Measurements from ENCODE around the gene GRID1. TPM values are rescaled to one million over a fixed set of nuclear protein-coding genes. Genes with fewer than 3 reads are reported as not detected.

GRID1 gene
- total and polyA plus RNA-seq, 11 donors = 0.69 to 3.4 (median 1.6) TPM

GRCh38 chr10:85992324-85992723 lies 374.3 kb downstream of the GRID1 start:
- DNase-seq (no peak), ATAC-seq (no peak)
- 42 to 63% (median 56%) methylated on average over 1 of the region's 1 CpG for WGBS, 4 donors
- intact Hi-C loops (cut with DNase I) = loop anchor here in 5 of 10 donors (5.0 to 10.0 kb wide), 4 partner anchors 80 to 382 kb away; partner anchors contain the start of gene GRID1 (in 2 of the 5)
- Histone ChIP-seq H3K36me3 (no peaks in the 10 kb centered on the region), H3K4me1 (no peaks in the 10 kb centered on the region), H3K4me3 (no peak overlapping the region), H3K27ac (no peak overlapping the region), H3K9me3 (peaks cover 0 to 10% (median 0%) of the 10 kb centered on the region in 12 donors), H3K27me3 (peaks cover 0 to 7% (median 0%) of the 10 kb centered on the region in 9 donors)
- TF ChIP-seq POLR2A (IDR thresholded peaks at IDR 0.05) = no peak
- TF ChIP-seq, protein P1, sequence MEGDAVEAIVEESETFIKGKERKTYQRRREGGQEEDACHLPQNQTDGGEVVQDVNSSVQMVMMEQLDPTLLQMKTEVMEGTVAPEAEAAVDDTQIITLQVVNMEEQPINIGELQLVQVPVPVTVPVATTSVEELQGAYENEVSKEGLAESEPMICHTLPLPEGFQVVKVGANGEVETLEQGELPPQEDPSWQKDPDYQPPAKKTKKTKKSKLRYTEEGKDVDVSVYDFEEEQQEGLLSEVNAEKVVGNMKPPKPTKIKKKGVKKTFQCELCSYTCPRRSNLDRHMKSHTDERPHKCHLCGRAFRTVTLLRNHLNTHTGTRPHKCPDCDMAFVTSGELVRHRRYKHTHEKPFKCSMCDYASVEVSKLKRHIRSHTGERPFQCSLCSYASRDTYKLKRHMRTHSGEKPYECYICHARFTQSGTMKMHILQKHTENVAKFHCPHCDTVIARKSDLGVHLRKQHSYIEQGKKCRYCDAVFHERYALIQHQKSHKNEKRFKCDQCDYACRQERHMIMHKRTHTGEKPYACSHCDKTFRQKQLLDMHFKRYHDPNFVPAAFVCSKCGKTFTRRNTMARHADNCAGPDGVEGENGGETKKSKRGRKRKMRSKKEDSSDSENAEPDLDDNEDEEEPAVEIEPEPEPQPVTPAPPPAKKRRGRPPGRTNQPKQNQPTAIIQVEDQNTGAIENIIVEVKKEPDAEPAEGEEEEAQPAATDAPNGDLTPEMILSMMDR (IDR thresholded peaks at IDR 0.05) = no peak

- Histone ChIP-seq H3K4me1 (no peaks in the 10 kb centered on the region), H3K36me3 (no peaks in the 10 kb centered on the region), H3K27ac (no peak overlapping the region), H3K27me3 (peaks cover 0 to 7% (median 0%) of the 10 kb centered on the region in 9 donors), H3K9me3 (no peaks in the 10 kb centered on the region), H3K4me3 (no peak overlapping the region)
- intact Hi-C loops (cut with DNase I) = no loop called here
- TF ChIP-seq, protein P1 (IDR thresholded peaks at IDR 0.05) = no peak
- no peak for TF ChIP-seq POLR2A (IDR thresholded peaks at IDR 0.05)
- 73 to 100% (median 88%) methylated on average over 1 of the region's 1 CpG; no CpG with 5 or more reads in 1 of the 4 donors for WGBS, 4 donors
- DNase-seq (no peak), ATAC-seq (no peak)
Observed at GRCh38 chr10:85986777-85987176, 379.8 kb downstream of the GRID1 start.

DNA sequence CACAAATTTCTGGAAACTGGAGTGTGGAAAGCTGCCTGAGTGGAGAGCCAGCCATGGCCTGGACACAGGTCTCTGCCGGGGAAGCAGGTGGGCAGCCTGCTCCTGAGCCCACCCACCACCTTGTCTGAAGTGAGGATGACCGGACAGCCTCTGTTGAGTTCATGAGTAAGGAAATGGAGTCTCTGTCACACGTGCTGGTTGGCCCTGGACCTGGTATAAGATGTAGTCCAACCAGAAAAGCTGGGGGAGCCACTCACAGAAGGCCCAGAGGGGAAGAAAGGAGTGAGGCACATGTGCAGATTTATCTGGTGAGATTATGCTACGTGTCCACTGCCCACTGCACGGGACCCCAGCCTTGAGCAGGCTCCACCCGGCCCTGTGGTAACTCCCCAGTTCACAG lies 383.5 kb downstream of the GRID1 start:
- no peaks in the 10 kb centered on the region for H3K9me3 ChIP-seq
- DNase-seq (no peak), ATAC-seq (no peak)
- TF ChIP-seq POLR2A (IDR thresholded peaks at IDR 0.05) = no peak
- TF ChIP-seq, protein P1 (IDR thresholded peaks at IDR 0.05) = no peak
- H3K36me3 ChIP-seq = no peaks in the 10 kb centered on the region
- H3K4me3 ChIP-seq = no peak overlapping the region
- H3K27ac ChIP-seq = no peak overlapping the region
- no peaks in the 10 kb centered on the region for H3K4me1 ChIP-seq
- WGBS, 4 donors = 80 to 86% (median 80%) methylated on average over 6 of the region's 6 CpGs
- intact Hi-C loops (cut with DNase I) = no loop called here
- H3K27me3 ChIP-seq = no peaks in the 10 kb centered on the region

- no peak overlapping the region for H3K27ac ChIP-seq
- no peaks in the 10 kb centered on the region for H3K9me3 ChIP-seq
- no peak overlapping the region for H3K4me3 ChIP-seq
- H3K4me1 ChIP-seq = no peaks in the 10 kb centered on the region
- TF ChIP-seq POLR2A (IDR thresholded peaks at IDR 0.05) = no peak
- TF ChIP-seq, protein P1 (IDR thresholded peaks at IDR 0.05) = no peak
- ATAC-seq (no peak), DNase-seq (no peak)
- H3K36me3 ChIP-seq = no peaks in the 10 kb centered on the region
- H3K27me3 ChIP-seq = no peaks in the 10 kb centered on the region
- intact Hi-C loops (cut with DNase I) = no loop called here
Observed at GRCh38 chr10:85979598-85979997, 387.0 kb downstream of the GRID1 start.
